Neural cell (in vitro differentiated cells): ENCODE results near the gene CHDH. TPM values are rescaled to one million over a fixed set of nuclear protein-coding genes. Genes with fewer than 3 reads are reported as not detected.

Experiments used
- H2AFZ ChIP-seq: fragments of 200-600, 300-800 bp; sonication (generic), shearing (Covaris generic); 2 replicates; pipeline ENCODE4 v1.6.0; 2014; ENCODE audit warnings: low read depth, mild to moderate bottlenecking, antibody characterized with exemption, low read length, moderate library complexity
- H3F3A ChIP-seq: fragments of 200-600 bp; shearing (Covaris generic); 2 replicates; pipeline ENCODE4 v1.6.1; 2016; ENCODE audit warnings: mild to moderate bottlenecking, moderate library complexity, mixed read lengths, antibody characterized with exemption, low read length; ENCODE audit not compliant: insufficient read depth, poor library complexity, severe bottlenecking
- H3K27ac ChIP-seq: fragments of 200-600, 300-800 bp; sonication (generic), shearing (Covaris generic); 2 replicates; pipeline ENCODE4 v1.5.1; 2014; ENCODE audit warnings: mild to moderate bottlenecking, low read length, moderate library complexity
- H3K27me3 ChIP-seq: fragments of 300-800, 200-600 bp; sonication (generic), shearing (Covaris generic); 2 replicates; pipeline ENCODE4 v1.6.0; 2014; ENCODE audit warnings: mild to moderate bottlenecking, low read depth, low read length, moderate library complexity; ENCODE audit not compliant: insufficient read depth
- H3K36me3 ChIP-seq: fragments of 300-800, 200-600 bp; sonication (generic), shearing (Covaris generic); 2 replicates; pipeline ENCODE4 v1.5.1; 2014; ENCODE audit warnings: mild to moderate bottlenecking, antibody characterized with exemption, low read length, moderate library complexity; ENCODE audit not compliant: insufficient read depth
- H3K4me2 ChIP-seq: fragments of 300-800, 200-600 bp; sonication (generic), shearing (Covaris generic); 2 replicates; pipeline ENCODE4 v1.6.0; 2014; ENCODE audit warnings: mild to moderate bottlenecking, low read length
- H3K4me3 ChIP-seq: fragments of 300-800, 200-600 bp; sonication (generic), shearing (Covaris generic); 2 replicates; pipeline ENCODE4 v1.5.1; 2014; ENCODE audit warnings: mild to moderate bottlenecking, low read length, moderate library complexity
- H3K79me2 ChIP-seq: fragments of 200-600 bp; shearing (Covaris generic); replicated peaks from 2 replicates; pipeline ENCODE4 v1.6.0; 2014; ENCODE audit warnings: mild to moderate bottlenecking, low read length, moderate library complexity; ENCODE audit not compliant: insufficient read depth
- H3K9ac ChIP-seq: fragments of 300-800, 200-600 bp; sonication (generic), shearing (Covaris generic); 2 replicates; pipeline ENCODE4 v1.6.1; 2016; ENCODE audit warnings: mild to moderate bottlenecking, low read length, mixed read lengths
- H3K9me2 ChIP-seq: fragments of 200-600 bp; shearing (Covaris generic); 2 replicates; pipeline ENCODE4 v1.6.1; 2016; ENCODE audit warnings: mild to moderate bottlenecking, low read length, mixed read lengths; ENCODE audit not compliant: insufficient read depth
- H3K9me3 ChIP-seq: fragments of 200-600, 300-800 bp; sonication (generic), shearing (Covaris generic); 2 replicates; pipeline ENCODE4 v1.6.1; 2016; ENCODE audit warnings: mild to moderate bottlenecking, mixed run types, low read length, moderate library complexity, mixed read lengths
- H4K20me1 ChIP-seq: fragments of 200-600 bp; shearing (Covaris generic); 2 replicates; pipeline ENCODE4 v1.6.1; 2016; ENCODE audit warnings: mild to moderate bottlenecking, mixed run types; ENCODE audit not compliant: insufficient read depth
- CTCF ChIP-seq: fragments of 450-650 bp; IDR thresholded peaks from 2 replicates; pipeline ENCODE4 v1.5.1; 2014; ENCODE audit warnings: antibody characterized with exemption, mild to moderate bottlenecking, moderate library complexity; ENCODE audit not compliant: poor library complexity, severe bottlenecking
- EP300 ChIP-seq: fragments of 450-650 bp; conservative IDR thresholded peaks from 2 replicates; pipeline ENCODE4 v1.6.1; 2014; ENCODE audit warnings: antibody characterized with exemption, mild to moderate bottlenecking, moderate library complexity; ENCODE audit not compliant: poor library complexity, severe bottlenecking
- EZH2 ChIP-seq: fragments of 200-600, 300-800 bp; shearing (Covaris generic), sonication (generic); IDR thresholded peaks from 2 replicates; pipeline ENCODE4 v1.6.1; 2014; ENCODE audit warnings: antibody characterized with exemption, low read length, borderline replicate concordance, mild to moderate bottlenecking; ENCODE audit not compliant: insufficient read depth, poor library complexity, severe bottlenecking
- MXI1 ChIP-seq: fragments of 450-650 bp; conservative IDR thresholded peaks from 2 replicates; pipeline ENCODE4 v1.6.1; 2014; ENCODE audit warnings: antibody characterized with exemption, mild to moderate bottlenecking; ENCODE audit not compliant: poor library complexity, severe bottlenecking
- POLR2AphosphoS5 ChIP-seq: IDR thresholded peaks from 2 replicates; pipeline ENCODE4 v1.6.1; 2012
- RAD21 ChIP-seq: fragments of 450-650 bp; conservative IDR thresholded peaks from 2 replicates; pipeline ENCODE4 v1.6.1; 2014; ENCODE audit warnings: antibody characterized with exemption, mild to moderate bottlenecking, moderate library complexity
- REST ChIP-seq: IDR thresholded peaks from 2 replicates; pipeline ENCODE4 v1.6.1; 2012; ENCODE audit warnings: borderline replicate concordance
- SMC3 ChIP-seq: fragments of 450-650 bp; conservative IDR thresholded peaks from 2 replicates; pipeline ENCODE4 v1.6.1; 2014; ENCODE audit warnings: antibody characterized with exemption, mild to moderate bottlenecking, moderate library complexity; ENCODE audit not compliant: poor library complexity
- TAF1 ChIP-seq: IDR thresholded peaks from 2 replicates; pipeline ENCODE4 v1.6.1; 2012; ENCODE audit warnings: low read depth
- polyA plus RNA-seq: library from polyadenylated mRNA; depleted of rRNA; stranded (reverse); fragments of >200 nt; gene quantifications from 2 replicates; pipeline ENCODE4 v1.2.3, GENCODE V29; 2014

Gene CHDH
- polyA plus RNA-seq, 1 donor from 2014 or later: 0.17 TPM

GRCh38 chr3:53780171-53780570 lies 66.0 kb downstream of the CHDH start:
- H4K20me1 ChIP-seq: no peaks in the 10 kb centered on the region
- H3K4me3 ChIP-seq: no peak overlapping the region
- H3K36me3 ChIP-seq: no peaks in the 10 kb centered on the region
- no peak overlapping the region for H3K4me2 ChIP-seq
- no peaks in the 10 kb centered on the region for H3K79me2 ChIP-seq
- no peak overlapping the region for H3K9ac ChIP-seq
- H3K9me3 ChIP-seq: no peaks in the 10 kb centered on the region
- H3F3A ChIP-seq: no peaks in the 10 kb centered on the region
- TF ChIP-seq CTCF: no peak
- no peak for TF ChIP-seq TAF1
- TF ChIP-seq REST: no peak
- TF ChIP-seq RAD21: no peak
- TF ChIP-seq MXI1: no peak
- TF ChIP-seq POLR2AphosphoS5: no peak
- no peak for TF ChIP-seq SMC3
- TF ChIP-seq EP300: no peak
- TF ChIP-seq EZH2: no peak
- no peaks in the 10 kb centered on the region for H3K27me3 ChIP-seq
- H2AFZ ChIP-seq: no peak overlapping the region
- no peak overlapping the region for H3K27ac ChIP-seq
- H3K9me2 ChIP-seq: no peaks in the 10 kb centered on the region

GRCh38 chr3:53778153-53778552 lies 68.1 kb downstream of the CHDH start:
- TF ChIP-seq TAF1: no peak
- no peak for TF ChIP-seq REST
- TF ChIP-seq EZH2: no peak
- TF ChIP-seq RAD21: no peak
- no peak for TF ChIP-seq POLR2AphosphoS5
- Histone ChIP-seq H3K9ac (no peak overlapping the region), H3K9me2 (no peaks in the 10 kb centered on the region), H2AFZ (no peak overlapping the region), H3K4me2 (no peak overlapping the region), H3K9me3 (no peaks in the 10 kb centered on the region), H4K20me1 (no peaks in the 10 kb centered on the region), H3K36me3 (no peaks in the 10 kb centered on the region), H3K27ac (no peak overlapping the region), H3K27me3 (no peaks in the 10 kb centered on the region), H3K79me2 (no peaks in the 10 kb centered on the region), H3F3A (no peaks in the 10 kb centered on the region), H3K4me3 (no peak overlapping the region)
